Bronchial epithelial cell (primary cell): Measurements from ENCODE around the gene UBE2V1. TPM values are rescaled to one million over a fixed set of nuclear protein-coding genes. Genes with fewer than 3 reads are reported as not detected.

Experiments
- DNase-seq: peaks from one replicate; pipeline ENCODE4 v3.0.0-alpha.2; 2010; ENCODE audit warnings: low read depth
- FAIRE-seq: peaks from 2 replicates; lab custom pipeline; 2011; peaks lifted over from hg19 to GRCh38; lab: Jason Lieb, UNC
- H3K27me3 ChIP-seq: 2 replicates; pipeline ENCODE4 v1.5.1; 2011; ENCODE audit warnings: low read length; ENCODE audit not compliant: control insufficient read depth, insufficient read depth
- H3K36me3 ChIP-seq: 2 replicates; pipeline ENCODE4 v1.5.1; 2011; ENCODE audit warnings: low read length; ENCODE audit not compliant: control insufficient read depth, insufficient read depth
- H3K4me3 ChIP-seq: 2 replicates; pipeline ENCODE4 v1.5.1; 2011; ENCODE audit warnings: mild to moderate bottlenecking, low read depth, low read length, control low read depth
- total RNA-seq: library from RNA; depleted of rRNA; stranded (reverse); fragments of >200 nt; gene quantifications from 2 replicates; pipeline ENCODE4 v1.2.1, GENCODE V29; 2014
- TF ChIP-seq, protein P1 (sequence below): IDR thresholded peaks from 2 replicates; pipeline ENCODE4 v1.5.1; 2011; ENCODE audit warnings: mild to moderate bottlenecking, moderate library complexity, low read length, control low read depth, inconsistent platforms; ENCODE audit not compliant: insufficient read depth, severe bottlenecking

Gene UBE2V1
- total RNA-seq, 1 donor from 2014 or later = 18.4 TPM

DNA sequence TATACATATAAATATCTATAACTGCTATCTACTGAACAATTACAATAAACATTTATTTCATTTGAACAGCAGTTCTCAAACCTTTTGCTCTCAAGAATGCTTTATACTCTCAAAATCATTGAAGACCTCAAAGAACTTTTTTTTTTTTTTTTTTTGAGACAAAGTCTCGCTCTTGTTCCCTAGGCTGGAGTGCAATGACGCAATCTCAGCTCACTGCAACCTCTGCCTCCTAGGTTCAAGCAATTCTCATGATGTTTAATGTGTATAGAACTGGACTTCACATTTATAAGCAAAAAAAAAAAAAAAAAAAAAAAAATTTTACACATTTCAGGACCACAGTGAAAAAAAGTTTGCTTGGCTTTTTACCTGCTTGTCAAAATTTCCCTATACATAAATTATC, 11.7 kb downstream of the UBE2V1 start:
- DNase-seq = no peak

DNA sequence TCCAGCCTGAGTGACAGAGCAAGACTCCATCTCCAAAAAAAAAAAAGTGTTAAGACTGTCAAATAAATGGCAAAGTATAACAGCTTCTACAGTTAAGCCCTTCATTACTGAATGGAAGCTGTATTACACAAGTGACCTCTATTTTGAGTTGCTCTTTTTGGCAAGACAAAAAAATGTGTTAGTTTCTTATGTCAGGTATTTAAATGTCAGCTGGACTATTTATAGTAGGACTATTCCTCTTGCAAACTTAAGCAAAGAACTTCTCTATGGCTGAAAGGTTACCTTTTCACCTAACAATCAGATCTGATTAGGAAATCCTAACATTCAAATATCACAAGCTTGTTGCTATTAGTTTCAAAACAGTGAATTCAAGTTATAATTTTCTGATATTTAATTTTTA, 12.4 kb downstream of the UBE2V1 start:
- H3K36me3 ChIP-seq = peaks cover 6% of the 10 kb centered on the region
- no peak for FAIRE-seq

More for the DNA sequence above, 11.7 kb downstream of the UBE2V1 start:
- TF ChIP-seq, protein P1, sequence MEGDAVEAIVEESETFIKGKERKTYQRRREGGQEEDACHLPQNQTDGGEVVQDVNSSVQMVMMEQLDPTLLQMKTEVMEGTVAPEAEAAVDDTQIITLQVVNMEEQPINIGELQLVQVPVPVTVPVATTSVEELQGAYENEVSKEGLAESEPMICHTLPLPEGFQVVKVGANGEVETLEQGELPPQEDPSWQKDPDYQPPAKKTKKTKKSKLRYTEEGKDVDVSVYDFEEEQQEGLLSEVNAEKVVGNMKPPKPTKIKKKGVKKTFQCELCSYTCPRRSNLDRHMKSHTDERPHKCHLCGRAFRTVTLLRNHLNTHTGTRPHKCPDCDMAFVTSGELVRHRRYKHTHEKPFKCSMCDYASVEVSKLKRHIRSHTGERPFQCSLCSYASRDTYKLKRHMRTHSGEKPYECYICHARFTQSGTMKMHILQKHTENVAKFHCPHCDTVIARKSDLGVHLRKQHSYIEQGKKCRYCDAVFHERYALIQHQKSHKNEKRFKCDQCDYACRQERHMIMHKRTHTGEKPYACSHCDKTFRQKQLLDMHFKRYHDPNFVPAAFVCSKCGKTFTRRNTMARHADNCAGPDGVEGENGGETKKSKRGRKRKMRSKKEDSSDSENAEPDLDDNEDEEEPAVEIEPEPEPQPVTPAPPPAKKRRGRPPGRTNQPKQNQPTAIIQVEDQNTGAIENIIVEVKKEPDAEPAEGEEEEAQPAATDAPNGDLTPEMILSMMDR = no peak
- FAIRE-seq = no peak
- H3K36me3 ChIP-seq = peaks cover 5% of the 10 kb centered on the region
- H3K4me3 ChIP-seq = no peak overlapping the region
- no peaks in the 10 kb centered on the region for H3K27me3 ChIP-seq

GRCh38 chr20:50099565-50099991, 13.4 kb downstream of the UBE2V1 start:
- Histone ChIP-seq H3K4me3 (no peak overlapping the region), H3K27me3 (no peaks in the 10 kb centered on the region), H3K36me3 (peaks cover 7% of the 10 kb centered on the region)
- DNase-seq (no peak), FAIRE-seq (no peak)
- TF ChIP-seq, protein P1 = no peak

More for the DNA sequence above, 12.4 kb downstream of the UBE2V1 start:
- H3K4me3 ChIP-seq = no peak overlapping the region
- H3K27me3 ChIP-seq = no peaks in the 10 kb centered on the region
- TF ChIP-seq, protein P1 = no peak
- DNase-seq = no peak

- H3K36me3 ChIP-seq = peaks cover 8% of the 10 kb centered on the region
- FAIRE-seq (no peak), DNase-seq (no peak)
- TF ChIP-seq, protein P1 = no peak
- no peaks in the 10 kb centered on the region for H3K27me3 ChIP-seq
- H3K4me3 ChIP-seq = no peak overlapping the region
These were observed 13.8 kb downstream of the UBE2V1 start for GRCh38 chr20:50099113-50099512.

DNA sequence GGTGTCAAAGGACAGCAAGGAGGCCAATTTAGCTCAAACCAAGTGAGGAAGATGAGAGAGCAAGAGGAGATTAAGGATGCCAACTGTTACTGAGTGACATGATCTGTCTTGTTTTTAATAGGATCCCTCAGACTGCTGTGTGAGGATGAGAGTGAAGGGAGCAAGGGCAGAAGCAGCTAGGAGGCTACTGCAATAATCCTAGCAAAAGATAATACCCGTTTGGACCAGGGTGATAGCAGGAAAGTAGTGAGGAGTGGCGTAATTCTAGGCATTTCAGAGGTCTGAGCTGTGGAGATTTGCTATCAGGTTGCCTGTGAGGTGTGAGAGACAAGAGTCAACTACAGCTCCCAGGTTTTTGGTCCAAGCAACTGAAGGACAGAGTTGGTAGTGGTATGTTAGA, 14.7 kb downstream of the UBE2V1 start:
- TF ChIP-seq, protein P1 = no peak
- no peaks in the 10 kb centered on the region for H3K27me3 ChIP-seq
- no peak overlapping the region for H3K4me3 ChIP-seq
- DNase-seq = no peak
- FAIRE-seq = no peak
- H3K36me3 ChIP-seq = peaks cover 8% of the 10 kb centered on the region

GRCh38 chr20:50097843-50098242, 15.1 kb downstream of the UBE2V1 start:
- FAIRE-seq = no peak
- no peaks in the 10 kb centered on the region for H3K27me3 ChIP-seq
- H3K36me3 ChIP-seq = peaks cover 8% of the 10 kb centered on the region
- DNase-seq = no peak
- no peak overlapping the region for H3K4me3 ChIP-seq
- TF ChIP-seq, protein P1 = no peak
